GM21367 (cell line): ENCODE results near the gene RBM43.

ENCODE experiments used
- ATAC-seq: cut with Tn5 transposase; IDR thresholded peaks from one replicate; pipeline ENCODE4 v1.9.1; 2021; ENCODE audit not compliant: unreplicated experiment

Gene RBM43

GRCh38 chr2:151230627-151231140, 31.0 kb downstream of the RBM43 start:
- no peak for ATAC-seq

- ATAC-seq, result no peak
Observed at GRCh38 chr2:151228847-151229512, 32.7 kb downstream of the RBM43 start.

- no peak for ATAC-seq
Observed at GRCh38 chr2:151217343-151217742, 44.3 kb downstream of the RBM43 start.

GRCh38 chr2:151207100-151207499, 54.6 kb downstream of the RBM43 start:
- ATAC-seq, result no peak

GRCh38 chr2:151206446-151206968, 55.2 kb downstream of the RBM43 start:
- no peak for ATAC-seq

- ATAC-seq, result no peak
Observed at GRCh38 chr2:151205571-151205970, 56.1 kb downstream of the RBM43 start.

GRCh38 chr2:151204756-151205155, 56.9 kb downstream of the RBM43 start:
- no peak for ATAC-seq

GRCh38 chr2:151200844-151201243, 60.8 kb downstream of the RBM43 start:
- ATAC-seq, result no peak

- ATAC-seq, result no peak
Observed at GRCh38 chr2:151200277-151200676, 61.4 kb downstream of the RBM43 start.

GRCh38 chr2:151198645-151199044, 63.0 kb downstream of the RBM43 start:
- ATAC-seq, result no peak
